ENCODE data around the gene TTLL11.

Gene TTLL11

GRCh38 chr9:122092611-122093506, at the start of gene TTLL11:
TTLL11 (minus strand) TSS chr9:122093308; CDS start chr9:122093148, 160 bp downstream.
- peak; percentile 92 for DNase-seq (ENCODE audit: low read depth in 2 of 2)

GRCh38 chr9:122141671-122142070, 48.6 kb upstream of the TTLL11 start:
- no peak for DNase-seq (ENCODE audit: low read depth in 2 of 2)

GRCh38 chr9:122140368-122141193, 47.5 kb upstream of the TTLL11 start:
- no peak for DNase-seq (ENCODE audit: low read depth in 2 of 2)

- DNase-seq (ENCODE audit: low read depth in 2 of 2), result no peak
These were observed 45.6 kb upstream of the TTLL11 start for GRCh38 chr9:122138560-122139268.

- no peak for DNase-seq (ENCODE audit: low read depth in 2 of 2)
These were observed 42.4 kb upstream of the TTLL11 start for GRCh38 chr9:122135529-122135859.

- no peak for DNase-seq (ENCODE audit: low read depth in 2 of 2)
These were observed 41.9 kb upstream of the TTLL11 start for GRCh38 chr9:122134822-122135528.

GRCh38 chr9:122133984-122134535, 41.0 kb upstream of the TTLL11 start:
- DNase-seq (ENCODE audit: low read depth in 2 of 2), result no peak

- DNase-seq (ENCODE audit: low read depth in 2 of 2), result no peak
These were observed 40.3 kb upstream of the TTLL11 start for GRCh38 chr9:122133263-122133983.

GRCh38 chr9:122132539-122132938, 39.4 kb upstream of the TTLL11 start:
- no peak for DNase-seq (ENCODE audit: low read depth in 2 of 2)

- no peak for DNase-seq (ENCODE audit: low read depth in 2 of 2)
These were observed 38.4 kb upstream of the TTLL11 start for GRCh38 chr9:122131401-122132001.

- no peak for DNase-seq (ENCODE audit: low read depth in 2 of 2)
These were observed 37.7 kb upstream of the TTLL11 start for GRCh38 chr9:122130837-122131236.

- no peak for DNase-seq (ENCODE audit: low read depth in 2 of 2)
These were observed 36.9 kb upstream of the TTLL11 start for GRCh38 chr9:122129969-122130368.

GRCh38 chr9:122128969-122129343, 35.8 kb upstream of the TTLL11 start:
- no peak for DNase-seq (ENCODE audit: low read depth in 2 of 2)

- no peak for DNase-seq (ENCODE audit: low read depth in 2 of 2)
These were observed 35.2 kb upstream of the TTLL11 start for GRCh38 chr9:122128007-122128968.

GRCh38 chr9:122127396-122127798, 34.3 kb upstream of the TTLL11 start:
- DNase-seq (ENCODE audit: low read depth in 2 of 2), result no peak

- DNase-seq (ENCODE audit: low read depth in 2 of 2), result no peak
These were observed 33.5 kb upstream of the TTLL11 start for GRCh38 chr9:122126331-122127261.

GRCh38 chr9:122125509-122126330, 32.6 kb upstream of the TTLL11 start:
- DNase-seq (ENCODE audit: low read depth in 2 of 2), result no peak

Measured in stimulated activated CD8-positive, alpha-beta memory T cell treated with anti-CD3 and anti-CD28 coated beads, Interleukin-7, amount 100 ng/mL, for 1 hour (primary cell).